SIG-M5 treated with dmso at 0.1 percent for 504 hours (cell line): ENCODE data around the gene MRPL58.
"Not testable (repeated sequence)": the region's sequence is repeated elsewhere in the genome, so short reads cannot be mapped to it uniquely, and the experiment has no call there.

Experiments
- DNase-seq: peaks from one replicate; lab custom pipeline; 2025; ENCODE audit not compliant: unreplicated experiment; lab: John Stamatoyannopoulos, UW

The MRPL58 gene

GRCh38 chr17:75012096-75012345, 449 bp upstream of the MRPL58 start:
- DNase-seq = no peak

- DNase-seq = no peak
Measured at GRCh38 chr17:75013092-75013559, 656 bp downstream of the MRPL58 start.

DNA sequence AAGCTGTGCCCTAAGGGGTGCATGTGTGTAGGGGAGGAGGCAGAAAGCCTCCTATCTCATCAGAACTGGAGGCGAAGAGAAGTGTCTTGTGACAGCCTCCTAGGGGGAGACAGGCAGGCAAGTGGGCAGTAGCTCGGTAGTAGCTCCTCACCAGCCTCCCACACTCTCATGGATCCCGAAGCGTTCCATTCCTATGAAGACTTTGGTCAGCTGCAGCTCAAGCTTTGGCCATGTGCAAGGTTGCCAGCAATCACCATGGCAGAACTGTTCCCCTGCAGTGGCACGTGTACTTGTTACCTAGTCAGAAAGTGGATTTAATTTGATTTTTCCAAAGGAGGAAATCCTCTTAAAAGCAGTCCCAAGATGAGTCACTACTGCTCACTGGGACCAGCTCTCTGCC, 6.7 kb downstream of the MRPL58 start:
- DNase-seq = no peak

DNA sequence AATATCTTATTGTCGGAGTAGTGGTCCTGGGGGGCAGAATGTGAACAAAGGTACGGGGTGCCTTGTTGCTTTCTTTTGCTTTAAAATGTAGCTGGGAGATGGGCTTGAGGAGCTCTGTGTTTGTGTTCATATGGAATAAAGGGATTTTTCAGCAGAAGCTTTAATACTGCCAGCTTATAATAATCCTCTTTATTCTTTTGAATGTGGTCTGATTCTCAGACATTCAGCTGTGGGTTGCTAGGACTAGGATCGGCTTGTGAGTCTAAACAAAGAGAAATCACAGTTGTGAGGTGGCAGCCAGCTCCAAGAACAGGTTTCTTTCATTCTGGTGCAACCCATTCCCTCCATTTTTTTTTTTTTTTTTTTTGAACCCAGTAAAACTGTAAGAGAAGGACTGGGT, 7.2 kb downstream of the MRPL58 start:
- no peak for DNase-seq

GRCh38 chr17:75020331-75021110, 8.1 kb downstream of the MRPL58 start:
- DNase-seq = no peak

DNA sequence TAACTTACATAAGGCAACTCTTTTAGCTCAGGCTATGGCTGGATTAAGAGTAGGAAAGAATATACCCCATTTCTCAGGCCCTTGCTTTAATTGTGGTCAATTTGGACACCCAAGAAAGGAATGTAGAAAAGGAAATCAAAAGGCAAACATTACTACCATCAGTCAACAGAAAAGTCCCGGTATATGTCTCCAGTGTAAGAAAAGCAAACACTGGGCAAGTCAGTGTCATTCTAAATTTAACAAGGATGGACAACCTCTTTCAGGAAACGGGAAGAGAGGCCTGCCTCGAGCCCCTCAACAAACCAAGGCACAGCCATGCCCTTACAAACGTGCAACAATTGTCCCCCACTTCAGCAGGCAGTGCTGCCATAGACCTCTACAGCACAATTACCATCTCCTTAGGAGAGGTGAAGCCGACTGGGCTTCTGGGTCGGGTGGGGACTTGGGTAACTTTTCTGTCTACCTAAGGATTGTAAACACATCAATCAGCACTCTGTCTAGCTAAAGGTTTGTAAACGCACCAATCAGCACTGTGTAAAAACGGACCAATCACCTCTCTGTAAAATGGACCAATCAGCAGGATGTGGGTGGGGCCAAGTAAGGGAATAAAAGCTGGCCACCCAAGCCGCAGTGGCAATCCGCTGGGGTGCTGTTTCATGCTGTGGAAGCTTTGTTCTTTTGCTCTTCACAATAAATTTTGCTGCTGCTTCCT, 12.4 kb downstream of the MRPL58 start:
- DNase-seq = no peak

GRCh38 chr17:75025398-75025734, 12.9 kb downstream of the MRPL58 start:
- not testable (repeated sequence) for DNase-seq

- DNase-seq = not testable (repeated sequence)
Measured at GRCh38 chr17:75026650-75027049, 14.2 kb downstream of the MRPL58 start.

GRCh38 chr17:75030161-75030560, 17.7 kb downstream of the MRPL58 start:
- DNase-seq = no peak

DNA sequence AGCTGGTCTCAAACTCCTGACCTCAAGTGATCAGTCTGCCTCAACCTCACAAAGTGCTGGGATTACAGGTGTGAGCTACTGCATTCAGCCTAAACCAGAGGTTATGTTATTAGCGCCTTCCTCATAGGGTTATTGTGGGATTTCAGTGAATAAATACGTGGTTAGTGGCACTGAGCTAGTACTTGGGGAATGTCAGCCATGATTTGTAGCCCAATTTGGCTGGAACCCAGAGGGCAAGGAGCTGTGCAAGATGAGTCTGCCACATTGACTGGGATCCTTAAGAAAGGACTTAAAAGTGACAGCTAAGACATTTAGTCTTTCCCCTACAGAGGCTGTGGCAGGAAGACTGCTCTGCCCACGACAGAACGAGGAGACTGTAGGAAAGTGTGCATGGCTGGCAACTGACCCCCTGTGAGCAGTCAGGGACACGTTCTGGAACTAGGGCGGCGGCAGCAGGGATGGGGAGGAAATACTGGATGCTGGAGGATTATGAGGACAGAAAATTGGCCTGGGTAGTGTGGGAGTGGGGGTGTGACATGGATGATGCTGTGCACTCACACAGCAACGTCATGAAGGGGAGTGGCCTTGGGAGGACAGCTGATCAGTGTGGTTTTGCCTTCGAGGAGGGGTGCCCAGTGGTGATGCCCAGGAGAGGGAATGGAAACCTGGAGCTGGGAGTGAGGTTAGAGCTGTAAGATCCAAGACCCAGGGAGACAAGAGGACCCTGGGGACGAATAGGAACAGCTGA, 19.7 kb downstream of the MRPL58 start:
- DNase-seq = peak; percentile 68

DNA sequence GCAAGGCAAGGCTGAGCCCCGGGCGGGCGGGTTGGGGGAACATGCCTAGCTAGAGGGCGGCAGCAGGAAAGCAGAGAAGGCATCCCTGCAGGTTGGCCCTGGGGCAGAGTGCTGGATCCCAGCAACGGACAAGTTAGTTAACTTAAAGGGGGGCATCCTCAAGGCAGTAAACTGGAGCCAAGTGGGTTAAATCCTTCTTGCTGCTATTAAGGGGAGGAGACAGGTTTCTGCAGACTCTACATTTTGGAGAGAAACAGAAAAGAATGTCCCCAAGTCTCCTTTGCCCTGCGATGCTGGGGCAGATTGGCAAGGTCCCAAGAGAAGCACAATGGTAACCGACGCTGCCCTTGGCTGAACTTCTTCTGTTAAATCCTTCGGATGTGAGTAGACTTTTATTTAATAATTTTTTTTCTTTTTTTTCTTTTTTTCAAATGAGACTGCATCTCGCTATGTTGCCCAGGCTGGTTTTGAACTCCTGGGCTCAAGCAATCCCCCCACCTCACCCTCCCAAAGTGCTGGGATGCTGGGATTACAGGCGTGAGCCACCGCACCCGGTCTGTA, 20.3 kb downstream of the MRPL58 start:
- DNase-seq = no peak

- peak; percentile 84 for DNase-seq
Measured at GRCh38 chr17:75033346-75034235, 21.1 kb downstream of the MRPL58 start.

DNA sequence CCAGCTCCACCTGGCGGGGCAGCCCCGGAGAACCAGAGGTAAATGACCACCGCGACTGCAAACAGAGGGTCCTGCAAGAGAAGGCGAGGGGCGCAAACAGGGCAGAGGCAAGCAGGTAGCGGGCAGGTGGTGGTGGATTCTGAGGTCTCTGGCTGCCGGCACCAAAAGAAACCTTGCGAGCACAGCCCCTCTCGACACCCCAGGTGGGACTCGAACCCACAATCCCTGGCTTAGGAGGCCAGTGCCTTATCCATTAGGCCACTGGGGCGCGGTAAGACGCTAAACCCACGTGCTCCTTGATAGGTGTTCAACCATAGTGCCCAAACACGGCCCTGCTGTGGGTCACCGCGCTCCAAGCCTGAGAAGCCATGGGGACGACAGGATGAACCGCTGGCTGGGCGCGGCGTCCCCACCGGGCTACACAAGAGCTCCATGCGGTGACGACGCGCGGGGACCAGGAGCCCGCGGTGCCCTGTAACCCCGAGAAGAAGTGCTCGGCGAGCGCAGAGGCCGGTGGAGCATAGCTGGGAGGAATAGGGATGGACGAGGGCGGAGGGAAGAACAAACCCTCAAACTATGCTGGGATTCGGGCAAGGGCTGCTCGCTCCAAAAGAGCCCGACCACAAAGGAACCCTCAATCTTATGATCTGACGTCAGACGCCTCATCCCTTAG, 21.9 kb downstream of the MRPL58 start:
- DNase-seq = peak; percentile 88

DNA sequence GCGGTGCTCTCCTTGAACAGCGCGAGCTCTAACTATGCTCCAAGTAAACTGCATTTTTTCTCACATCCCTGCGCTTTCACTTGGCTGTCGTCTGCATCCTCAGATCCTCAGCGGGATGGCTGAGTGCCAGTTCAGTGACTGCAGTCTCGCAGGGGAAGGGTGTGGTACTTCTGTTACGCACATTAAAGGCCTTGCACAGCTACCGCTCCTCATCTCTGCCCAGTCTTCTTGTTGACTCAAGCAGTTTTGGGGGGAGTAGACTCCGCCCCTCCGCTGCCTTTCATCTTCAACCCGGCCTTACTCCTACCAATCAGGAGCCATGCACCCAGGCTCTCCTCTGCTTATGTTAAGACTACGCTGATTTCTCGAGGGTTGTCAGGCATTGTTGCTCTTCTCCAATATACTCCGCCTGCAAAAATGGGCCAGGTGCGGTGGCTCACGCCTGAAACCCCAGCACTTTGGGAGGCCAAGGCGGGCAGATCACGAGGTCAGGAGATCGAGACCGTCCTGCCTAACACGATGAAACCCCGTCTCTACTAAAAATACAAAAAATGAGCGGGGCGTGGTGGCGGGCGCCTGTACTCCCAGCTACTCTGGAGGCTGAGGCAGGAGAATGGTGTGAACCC, 24.3 kb downstream of the MRPL58 start:
- no peak for DNase-seq

DNA sequence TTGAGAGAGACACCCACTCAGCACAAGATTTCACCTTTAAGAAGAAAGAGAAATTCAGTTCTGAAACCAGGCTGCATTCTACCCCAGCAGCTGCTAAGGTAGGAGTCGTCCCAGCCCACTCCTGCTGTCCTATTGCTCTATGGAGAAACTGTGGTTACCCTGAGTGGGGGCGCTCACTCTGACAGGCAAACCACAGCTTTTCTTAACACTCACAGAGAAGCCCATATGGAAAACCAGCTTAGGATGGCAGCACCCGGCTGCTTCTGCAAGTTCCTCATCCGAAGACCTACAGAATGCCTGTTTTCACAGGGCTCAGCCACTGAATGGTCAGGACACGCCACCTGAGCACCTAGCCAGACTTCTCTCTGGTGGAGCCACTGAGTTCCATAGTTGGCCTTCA, 26.8 kb downstream of the MRPL58 start:
- DNase-seq = no peak

- DNase-seq = no peak
Measured at GRCh38 chr17:75041656-75042280, 29.3 kb downstream of the MRPL58 start.

GRCh38 chr17:75043789-75044188, 31.3 kb downstream of the MRPL58 start:
- DNase-seq = not testable (repeated sequence)

- DNase-seq = no peak
Measured at GRCh38 chr17:75044716-75045115, 32.2 kb downstream of the MRPL58 start.

DNA sequence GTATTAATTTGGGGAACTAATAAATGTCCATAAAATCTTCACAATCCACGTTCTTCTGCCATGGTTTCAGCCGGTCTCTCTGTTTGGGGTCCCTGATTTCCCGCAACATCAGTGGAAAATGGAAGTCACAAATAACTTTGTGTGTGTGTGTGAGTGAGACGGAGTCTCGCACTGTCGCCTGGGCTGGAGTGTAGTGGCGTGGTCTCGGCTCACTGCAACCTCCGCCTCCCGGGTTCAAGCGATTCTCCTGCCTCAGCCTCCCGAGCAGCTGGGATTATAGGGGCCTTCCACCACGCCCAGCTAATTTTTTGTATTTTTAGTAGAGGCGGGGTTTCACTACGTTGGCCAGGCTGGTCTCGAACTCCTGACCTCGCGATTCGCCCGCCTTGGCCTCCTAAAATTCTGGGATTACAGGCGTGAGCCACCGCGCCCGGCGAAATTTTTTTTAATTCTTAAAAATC, 33.5 kb downstream of the MRPL58 start:
- not testable (repeated sequence) for DNase-seq
